ENCODE measurements around the gene NCK2.

DNA sequence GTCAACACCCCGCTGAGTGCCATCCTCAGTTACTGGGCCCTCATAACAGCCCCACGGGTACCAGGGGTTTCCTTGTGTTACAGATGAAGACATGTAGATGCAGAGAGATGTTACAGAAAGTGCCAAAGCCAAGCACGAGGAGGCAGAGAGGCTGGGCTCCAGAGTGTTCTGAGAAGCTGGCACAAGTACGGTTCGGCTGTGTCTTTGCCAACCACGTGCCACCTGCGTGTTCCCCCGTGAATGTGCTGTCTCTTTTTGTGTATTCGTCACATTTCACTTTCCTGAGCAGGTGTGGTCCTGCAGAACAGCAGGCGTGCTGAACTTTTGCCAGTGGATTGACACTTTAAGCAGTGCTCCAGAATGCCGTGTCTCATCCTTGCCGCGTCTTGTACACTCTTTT is 124.6 kb downstream of the NCK2 start:
- TF ChIP-seq, protein P1, sequence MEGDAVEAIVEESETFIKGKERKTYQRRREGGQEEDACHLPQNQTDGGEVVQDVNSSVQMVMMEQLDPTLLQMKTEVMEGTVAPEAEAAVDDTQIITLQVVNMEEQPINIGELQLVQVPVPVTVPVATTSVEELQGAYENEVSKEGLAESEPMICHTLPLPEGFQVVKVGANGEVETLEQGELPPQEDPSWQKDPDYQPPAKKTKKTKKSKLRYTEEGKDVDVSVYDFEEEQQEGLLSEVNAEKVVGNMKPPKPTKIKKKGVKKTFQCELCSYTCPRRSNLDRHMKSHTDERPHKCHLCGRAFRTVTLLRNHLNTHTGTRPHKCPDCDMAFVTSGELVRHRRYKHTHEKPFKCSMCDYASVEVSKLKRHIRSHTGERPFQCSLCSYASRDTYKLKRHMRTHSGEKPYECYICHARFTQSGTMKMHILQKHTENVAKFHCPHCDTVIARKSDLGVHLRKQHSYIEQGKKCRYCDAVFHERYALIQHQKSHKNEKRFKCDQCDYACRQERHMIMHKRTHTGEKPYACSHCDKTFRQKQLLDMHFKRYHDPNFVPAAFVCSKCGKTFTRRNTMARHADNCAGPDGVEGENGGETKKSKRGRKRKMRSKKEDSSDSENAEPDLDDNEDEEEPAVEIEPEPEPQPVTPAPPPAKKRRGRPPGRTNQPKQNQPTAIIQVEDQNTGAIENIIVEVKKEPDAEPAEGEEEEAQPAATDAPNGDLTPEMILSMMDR (conservative IDR thresholded peaks at IDR 0.05; ENCODE audit: low read length): no peak
- no peak for TF ChIP-seq EZH2phosphoT487 (IDR thresholded peaks at IDR 0.05; ENCODE audit: borderline replicate concordance)

Measured in Loucy (cell line).